HepG2 (cell line): ENCODE measurements around the gene ZCWPW2. TPM values are rescaled to one million over a fixed set of nuclear protein-coding genes. Genes with fewer than 3 reads are reported as not detected.

Experiments
- CCAR2 ChIP-seq: fragments of 200-400 bp; formaldehyde crosslinking; optimal IDR thresholded peaks from 2 replicates; pipeline ENCODE3; 2018; ENCODE audit warnings: low read depth, mild to moderate bottlenecking, low read length, moderate library complexity
- CHD2 ChIP-seq: IDR thresholded peaks from 2 replicates; pipeline ENCODE4 v1.6.1; 2011; ENCODE audit warnings: low read depth, low read length, improper control_type of control experiment
- EEA1 ChIP-seq: sonication (generic); formaldehyde crosslinking; IDR thresholded peaks from 2 replicates; pipeline ENCODE4 v1.5.1; 2020; ENCODE audit warnings: mild to moderate bottlenecking, missing genetic modification reagents, borderline replicate concordance
- HBP1 ChIP-seq: IDR thresholded peaks from 2 replicates; pipeline ENCODE4 v1.6.1; 2016; ENCODE audit warnings: low read depth, control low read depth
- JUN ChIP-seq: sonication (generic); formaldehyde crosslinking; IDR thresholded peaks from 2 replicates; pipeline ENCODE4 v1.4.0; 2020; ENCODE audit warnings: mild to moderate bottlenecking, missing genetic modification reagents
- MXD4 ChIP-seq: IDR thresholded peaks from 2 replicates; pipeline ENCODE4 v1.6.1; 2016; ENCODE audit warnings: mild to moderate bottlenecking, missing biosample characterization, missing genetic modification reagents
- NR2F6 ChIP-seq, 2 experiments: IDR thresholded peaks; 2 replicates each; pipeline ENCODE4 v1.6.1; 2016; ENCODE audit warnings: antibody characterized with exemption in 1 of 2, mild to moderate bottlenecking in 1 of 2
- XRCC5 ChIP-seq: fragments of 200-400 bp; formaldehyde crosslinking; optimal IDR thresholded peaks from 2 replicates; pipeline ENCODE3; 2017; ENCODE audit warnings: mild to moderate bottlenecking, low read length
- ZIK1 ChIP-seq: sonication (generic); formaldehyde crosslinking; IDR thresholded peaks from 2 replicates; pipeline ENCODE4 v1.5.0; 2020; ENCODE audit warnings: mild to moderate bottlenecking, low read depth, missing genetic modification reagents, borderline replicate concordance
- ZNF484 ChIP-seq: sonication (generic); formaldehyde crosslinking; IDR thresholded peaks from 2 replicates; pipeline ENCODE4 v1.5.1; 2020; ENCODE audit warnings: mild to moderate bottlenecking, low read depth, missing genetic modification reagents, borderline replicate concordance
- ZNF570 ChIP-seq: sonication (generic); formaldehyde crosslinking; IDR thresholded peaks from 2 replicates; pipeline ENCODE4 v1.4.0; 2020; ENCODE audit warnings: mild to moderate bottlenecking, missing genetic modification reagents, borderline replicate concordance
- polyA plus RNA-seq, 8 experiments: library from polyadenylated mRNA; depleted of rRNA in 3 of 8; stranded (reverse) in 7 of 8; unstranded in 1 of 8; fragments of >200 nt; fragmentation: Illumina TruSeq in 4 of 8; extraction: Trizol in 4 of 8; gene quantifications; 2 replicates each; pipeline versions ENCODE4 v1.2.1 to v1.2.3, GENCODE V29; 2011 to 2016; ENCODE audit warnings: low read depth in 4 of 8, missing spikeins in 1 of 8, mixed read lengths in 1 of 8; ENCODE audit not compliant: insufficient read depth in 1 of 8
- total RNA-seq, 5 experiments: library from RNA; depleted of rRNA; stranded (reverse); fragments of >200 nt; fragmentation: Illumina TruSeq; extraction: Trizol; gene quantifications; 2 replicates each; pipeline ENCODE4 v1.2.3, GENCODE V29; 2016; ENCODE audit warnings: low read depth in 1 of 5
- TF ChIP-seq, protein P1 (sequence below): sonication (generic); formaldehyde crosslinking; IDR thresholded peaks from 2 replicates; pipeline ENCODE4 v1.5.1; 2020; ENCODE audit warnings: missing genetic modification reagents, mild to moderate bottlenecking, borderline replicate concordance
- TF ChIP-seq, protein P2 (sequence below): sonication (generic); formaldehyde crosslinking; IDR thresholded peaks from 2 replicates; pipeline ENCODE4 v1.4.0; 2020; ENCODE audit warnings: mild to moderate bottlenecking, missing genetic modification reagents
- TF ChIP-seq, protein P3 (sequence below): fragments of 450-650 bp; IDR thresholded peaks from 2 replicates; pipeline ENCODE4 v1.6.1; 2016
- TF ChIP-seq, protein P4 (sequence below): sonication (generic); formaldehyde crosslinking; IDR thresholded peaks from 2 replicates; pipeline ENCODE4 v1.4.0; 2020; ENCODE audit warnings: missing genetic modification reagents
- TF ChIP-seq, protein P5 (sequence below): sonication (generic); formaldehyde crosslinking; IDR thresholded peaks from 2 replicates; pipeline ENCODE4 v1.8.0; 2022; ENCODE audit warnings: missing genetic modification reagents, mild to moderate bottlenecking, inconsistent platforms, borderline replicate concordance

Gene ZCWPW2
- total and polyA plus RNA-seq, 2 of the 13 experiments (the other 11 are each of a cell fraction or from before 2014, with no cell fraction given), result 0.17 to 0.53 TPM

GRCh38 chr3:28348629-28349468 lies at the start of gene ZCWPW2, which contains the start of gene AZI2 (continued):
- TF ChIP-seq, protein P1, sequence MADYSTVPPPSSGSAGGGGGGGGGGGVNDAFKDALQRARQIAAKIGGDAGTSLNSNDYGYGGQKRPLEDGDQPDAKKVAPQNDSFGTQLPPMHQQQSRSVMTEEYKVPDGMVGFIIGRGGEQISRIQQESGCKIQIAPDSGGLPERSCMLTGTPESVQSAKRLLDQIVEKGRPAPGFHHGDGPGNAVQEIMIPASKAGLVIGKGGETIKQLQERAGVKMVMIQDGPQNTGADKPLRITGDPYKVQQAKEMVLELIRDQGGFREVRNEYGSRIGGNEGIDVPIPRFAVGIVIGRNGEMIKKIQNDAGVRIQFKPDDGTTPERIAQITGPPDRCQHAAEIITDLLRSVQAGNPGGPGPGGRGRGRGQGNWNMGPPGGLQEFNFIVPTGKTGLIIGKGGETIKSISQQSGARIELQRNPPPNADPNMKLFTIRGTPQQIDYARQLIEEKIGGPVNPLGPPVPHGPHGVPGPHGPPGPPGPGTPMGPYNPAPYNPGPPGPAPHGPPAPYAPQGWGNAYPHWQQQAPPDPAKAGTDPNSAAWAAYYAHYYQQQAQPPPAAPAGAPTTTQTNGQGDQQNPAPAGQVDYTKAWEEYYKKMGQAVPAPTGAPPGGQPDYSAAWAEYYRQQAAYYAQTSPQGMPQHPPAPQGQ (CRISPR knock-in tag), result no peak
- TF ChIP-seq, protein P2, sequence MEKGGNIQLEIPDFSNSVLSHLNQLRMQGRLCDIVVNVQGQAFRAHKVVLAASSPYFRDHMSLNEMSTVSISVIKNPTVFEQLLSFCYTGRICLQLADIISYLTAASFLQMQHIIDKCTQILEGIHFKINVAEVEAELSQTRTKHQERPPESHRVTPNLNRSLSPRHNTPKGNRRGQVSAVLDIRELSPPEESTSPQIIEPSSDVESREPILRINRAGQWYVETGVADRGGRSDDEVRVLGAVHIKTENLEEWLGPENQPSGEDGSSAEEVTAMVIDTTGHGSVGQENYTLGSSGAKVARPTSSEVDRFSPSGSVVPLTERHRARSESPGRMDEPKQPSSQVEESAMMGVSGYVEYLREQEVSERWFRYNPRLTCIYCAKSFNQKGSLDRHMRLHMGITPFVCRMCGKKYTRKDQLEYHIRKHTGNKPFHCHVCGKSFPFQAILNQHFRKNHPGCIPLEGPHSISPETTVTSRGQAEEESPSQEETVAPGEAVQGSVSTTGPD, result peak; percentile 68; the same call in 1 of the 2 replicates
- TF ChIP-seq HBP1 (CRISPR knock-in tag), result 0 out of 2 replicates have a peak, but pooled peaks have one; percentile 49
- TF ChIP-seq, protein P3, sequence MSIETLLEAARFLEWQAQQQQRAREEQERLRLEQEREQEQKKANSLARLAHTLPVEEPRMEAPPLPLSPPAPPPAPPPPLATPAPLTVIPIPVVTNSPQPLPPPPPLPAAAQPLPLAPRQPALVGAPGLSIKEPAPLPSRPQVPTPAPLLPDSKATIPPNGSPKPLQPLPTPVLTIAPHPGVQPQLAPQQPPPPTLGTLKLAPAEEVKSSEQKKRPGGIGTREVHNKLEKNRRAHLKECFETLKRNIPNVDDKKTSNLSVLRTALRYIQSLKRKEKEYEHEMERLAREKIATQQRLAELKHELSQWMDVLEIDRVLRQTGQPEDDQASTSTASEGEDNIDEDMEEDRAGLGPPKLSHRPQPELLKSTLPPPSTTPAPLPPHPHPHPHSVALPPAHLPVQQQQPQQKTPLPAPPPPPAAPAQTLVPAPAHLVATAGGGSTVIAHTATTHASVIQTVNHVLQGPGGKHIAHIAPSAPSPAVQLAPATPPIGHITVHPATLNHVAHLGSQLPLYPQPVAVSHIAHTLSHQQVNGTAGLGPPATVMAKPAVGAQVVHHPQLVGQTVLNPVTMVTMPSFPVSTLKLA, result 0 out of 2 replicates have a peak, but pooled peaks have one; percentile 2
- 0 out of 2 replicates have a peak, but pooled peaks have one; percentile 17 for TF ChIP-seq MXD4 (CRISPR knock-in tag)
- TF ChIP-seq CCAR2, result no peak
- TF ChIP-seq, protein P4, sequence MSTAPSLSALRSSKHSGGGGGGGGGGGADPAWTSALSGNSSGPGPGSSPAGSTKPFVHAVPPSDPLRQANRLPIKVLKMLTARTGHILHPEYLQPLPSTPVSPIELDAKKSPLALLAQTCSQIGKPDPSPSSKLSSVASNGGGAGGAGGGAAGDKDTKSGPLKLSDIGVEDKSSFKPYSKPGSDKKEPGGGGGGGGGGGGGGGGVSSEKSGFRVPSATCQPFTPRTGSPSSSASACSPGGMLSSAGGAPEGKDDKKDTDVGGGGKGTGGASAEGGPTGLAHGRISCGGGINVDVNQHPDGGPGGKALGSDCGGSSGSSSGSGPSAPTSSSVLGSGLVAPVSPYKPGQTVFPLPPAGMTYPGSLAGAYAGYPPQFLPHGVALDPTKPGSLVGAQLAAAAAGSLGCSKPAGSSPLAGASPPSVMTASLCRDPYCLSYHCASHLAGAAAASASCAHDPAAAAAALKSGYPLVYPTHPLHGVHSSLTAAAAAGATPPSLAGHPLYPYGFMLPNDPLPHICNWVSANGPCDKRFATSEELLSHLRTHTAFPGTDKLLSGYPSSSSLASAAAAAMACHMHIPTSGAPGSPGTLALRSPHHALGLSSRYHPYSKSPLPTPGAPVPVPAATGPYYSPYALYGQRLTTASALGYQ (CRISPR knock-in tag), result peak; percentile 65; the same call in 1 of the 2 replicates
- peak; percentile 77; the same call in 1 of the 2 replicates for TF ChIP-seq NR2F6 (IDR thresholded peaks at IDR 0.05)
- TF ChIP-seq NR2F6 (CRISPR knock-in tag; IDR thresholded peaks at IDR 0.05), result peak; percentile 64
- peak; percentile 72 for TF ChIP-seq CHD2
- TF ChIP-seq ZIK1 (CRISPR knock-in tag), result no peak
- TF ChIP-seq, protein P5, sequence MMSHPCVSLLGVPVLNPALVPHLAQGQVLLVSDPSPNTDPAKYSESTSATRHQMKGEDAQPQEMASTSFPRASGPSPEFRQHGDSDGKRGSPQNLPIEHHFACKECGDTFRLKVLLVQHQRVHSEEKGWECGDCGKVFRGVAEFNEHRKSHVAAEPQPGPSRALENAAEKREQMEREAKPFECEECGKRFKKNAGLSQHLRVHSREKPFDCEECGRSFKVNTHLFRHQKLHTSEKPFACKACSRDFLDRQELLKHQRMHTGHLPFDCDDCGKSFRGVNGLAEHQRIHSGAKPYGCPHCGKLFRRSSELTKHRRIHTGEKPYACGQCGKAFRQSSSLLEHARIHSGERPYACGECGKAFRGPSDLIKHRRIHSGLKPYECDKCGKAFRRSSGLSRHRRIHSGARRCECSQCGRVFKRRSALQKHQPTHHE, result peak; percentile 82; the same call in 1 of the 2 replicates
- TF ChIP-seq ZNF570, result no peak
- peak; percentile 70 for TF ChIP-seq XRCC5
- TF ChIP-seq JUN (CRISPR knock-in tag), result peak; percentile 61; the same call in 1 of the 2 replicates
- TF ChIP-seq EEA1 (CRISPR knock-in tag), result no peak
- TF ChIP-seq ZNF484 (CRISPR knock-in tag), result no peak
